Mesenchymal stem cell (in vitro differentiated cells and primary cell): ENCODE data around the gene FAM76A.
"Not testable (repeated sequence)": the region's sequence is repeated elsewhere in the genome, so short reads cannot be mapped to it uniquely, and the experiment has no call there.

ENCODE experiments used
- DNase-seq: peaks from one replicate; pipeline ENCODE4 v3.0.0-alpha.2; 2013
- H2AFZ ChIP-seq: one replicate; pipeline ENCODE4 v1.6.1; 2013; ENCODE audit warnings: low read depth, mild to moderate bottlenecking, control low read depth, inconsistent platforms, low read length, moderate library complexity
- H2AK5ac ChIP-seq: 2 replicates; pipeline ENCODE4 v1.6.1; 2013; ENCODE audit warnings: low read length, moderate library complexity, mild to moderate bottlenecking, inconsistent platforms; ENCODE audit not compliant: severe bottlenecking
- H2BK120ac ChIP-seq: one replicate; pipeline ENCODE4 v1.6.1; 2013; ENCODE audit warnings: low read depth, mild to moderate bottlenecking, inconsistent platforms, low read length, moderate library complexity
- H2BK12ac ChIP-seq, 2 experiments: one replicate each; pipeline ENCODE4 v1.6.1; 2013; ENCODE audit warnings: inconsistent platforms in 2 of 2, low read length in 2 of 2, mild to moderate bottlenecking in 2 of 2, moderate library complexity in 2 of 2, control low read depth in 1 of 2
- H2BK15ac ChIP-seq: one replicate; pipeline ENCODE4 v1.6.1; 2013; ENCODE audit warnings: mild to moderate bottlenecking, low read depth, inconsistent platforms; ENCODE audit not compliant: poor library complexity, severe bottlenecking
- H2BK5ac ChIP-seq: 2 replicates; pipeline ENCODE4 v1.6.1; 2013; ENCODE audit warnings: low read depth, mild to moderate bottlenecking, low read length, control low read depth, inconsistent platforms; ENCODE audit not compliant: poor library complexity, severe bottlenecking
- H3K14ac ChIP-seq, 2 experiments: one replicate each; pipeline ENCODE4 v1.6.1; 2013; ENCODE audit warnings: inconsistent platforms in 2 of 2, low read length in 2 of 2, control low read depth in 1 of 2, mild to moderate bottlenecking in 1 of 2, moderate library complexity in 1 of 2
- H3K18ac ChIP-seq, 2 experiments: one replicate each; pipeline ENCODE4 v1.6.1; 2013; ENCODE audit warnings: inconsistent platforms in 2 of 2, low read length in 2 of 2, control low read depth in 1 of 2, low read depth in 1 of 2, mild to moderate bottlenecking in 1 of 2
- H3K23ac ChIP-seq, 2 experiments: one replicate each; pipeline ENCODE4 v1.6.1; 2013; ENCODE audit warnings: inconsistent platforms in 2 of 2, low read length in 2 of 2, mild to moderate bottlenecking in 2 of 2, moderate library complexity in 2 of 2, control low read depth in 1 of 2
- H3K27ac ChIP-seq: 2 replicates; pipeline ENCODE4 v1.5.1; 2013; ENCODE audit warnings: mild to moderate bottlenecking, moderate library complexity, low read length, control low read depth, inconsistent platforms; ENCODE audit not compliant: poor library complexity, severe bottlenecking
- H3K27me3 ChIP-seq, 2 experiments: 2 replicates each; pipeline versions ENCODE4 v1.6.1 to v1.7.0; 2013; ENCODE audit warnings: low read length in 2 of 2, mild to moderate bottlenecking in 2 of 2, moderate library complexity in 2 of 2, control low read depth in 1 of 2, inconsistent platforms in 1 of 2; ENCODE audit not compliant: control insufficient read depth in 1 of 2, insufficient read depth in 1 of 2
- H3K36me3 ChIP-seq, 2 experiments: 2 replicates each; pipeline versions ENCODE4 v1.6.1 to v1.7.0; 2013; ENCODE audit warnings: low read length in 2 of 2, control low read depth in 1 of 2, inconsistent platforms in 1 of 2, low read depth in 1 of 2, mild to moderate bottlenecking in 1 of 2; ENCODE audit not compliant: insufficient read depth in 2 of 2, control insufficient read depth in 1 of 2
- H3K4ac ChIP-seq, 2 experiments: one replicate each; pipeline ENCODE4 v1.6.1; 2013; ENCODE audit warnings: inconsistent platforms in 2 of 2, low read length in 2 of 2, mild to moderate bottlenecking in 2 of 2, moderate library complexity in 2 of 2, control low read depth in 1 of 2, low read depth in 1 of 2
- H3K4me1 ChIP-seq: 2 replicates; pipeline ENCODE4 v1.6.1; 2013; ENCODE audit warnings: low read depth, low read length, control low read depth; ENCODE audit not compliant: control insufficient read depth, insufficient read depth
- H3K4me2 ChIP-seq: 2 replicates; pipeline ENCODE4 v1.6.1; 2013; ENCODE audit warnings: low read length, mild to moderate bottlenecking, inconsistent platforms; ENCODE audit not compliant: poor library complexity, severe bottlenecking
- H3K4me3 ChIP-seq, 2 experiments: 2 replicates each; pipeline versions ENCODE4 v1.5.1 to v1.7.0; 2013; ENCODE audit warnings: low read length in 2 of 2, mild to moderate bottlenecking in 2 of 2, control low read depth in 1 of 2, low read depth in 1 of 2; ENCODE audit not compliant: insufficient read depth in 1 of 2
- H3K79me1 ChIP-seq: replicated peaks from 2 replicates; pipeline ENCODE4 v1.6.1; 2013; ENCODE audit warnings: mild to moderate bottlenecking, control low read depth, low read length, inconsistent platforms; ENCODE audit not compliant: poor library complexity, severe bottlenecking
- H3K9ac ChIP-seq: 2 replicates; pipeline ENCODE4 v1.7.0; 2013; ENCODE audit warnings: mild to moderate bottlenecking, low read length, moderate library complexity
- H3K9me3 ChIP-seq: 2 replicates; pipeline ENCODE4 v1.7.0; 2013; ENCODE audit warnings: mild to moderate bottlenecking, low read length; ENCODE audit not compliant: control insufficient read depth
- H4K8ac ChIP-seq: one replicate; pipeline ENCODE4 v1.6.1; 2013; ENCODE audit warnings: inconsistent platforms, mild to moderate bottlenecking, low read length, moderate library complexity
- H4K91ac ChIP-seq: one replicate; pipeline ENCODE4 v1.6.1; 2013; ENCODE audit warnings: mild to moderate bottlenecking, low read length, inconsistent platforms
- WGBS: methylation state at CpG from one replicate; pipeline ENCODE4 v1.1.7; 2013; ENCODE audit warnings: mixed read lengths; 5-methylcytosine and 5-hydroxymethylcytosine counted together

FAM76A gene

GRCh38 chr1:27772932-27773825 is 47.4 kb downstream of the FAM76A start, which contains the start of gene STX12:
TSS of gene STX12 (plus strand) at chr1:27773219. CDS start at chr1:27773308, 89 bp downstream.
- peak within 1 kb of the TSS in 1 of 2 experiments; percentile 42 for H3K23ac ChIP-seq
- no peak within 1 kb of the TSS for H2BK5ac ChIP-seq
- H3K9me3 ChIP-seq = no peaks in the 10 kb centered on the region
- DNase-seq = peak; percentile 99
- H2BK120ac ChIP-seq = no peak within 1 kb of the TSS
- peak within 1 kb of the TSS; percentile 99 for H3K9ac ChIP-seq
- peak within 1 kb of the TSS; percentile 42 for H4K8ac ChIP-seq
- peak within 1 kb of the TSS; percentile 90 to 97 for H3K4me3 ChIP-seq
- peak within 1 kb of the TSS in 1 of 2 experiments; percentile 87 for H3K14ac ChIP-seq
- H3K18ac ChIP-seq = peak within 1 kb of the TSS; percentile 81 to 92
- H3K4me2 ChIP-seq = peak within 1 kb of the TSS; percentile 94
- H3K79me1 ChIP-seq = peaks cover 13% of the 10 kb centered on the region
- H2BK15ac ChIP-seq = peak within 1 kb of the TSS; percentile 80
- peaks cover 0 to 18% of the 10 kb centered on the region in 2 experiments for H3K36me3 ChIP-seq
- peak within 1 kb of the TSS; percentile 14 for H4K91ac ChIP-seq
- H3K27ac ChIP-seq = peak within 1 kb of the TSS; percentile 77
- no peaks in the 10 kb centered on the region for H3K27me3 ChIP-seq
- no peak within 1 kb of the TSS for H2AK5ac ChIP-seq
- peak within 1 kb of the TSS; percentile 78 to 81 for H3K4ac ChIP-seq
- peak within 1 kb of the TSS in 1 of 2 experiments; percentile 42 for H2BK12ac ChIP-seq
- H2AFZ ChIP-seq = peak within 1 kb of the TSS; percentile 73
- under 1% methylated on average over 46 of the region's 58 CpGs for WGBS
- H3K4me1 ChIP-seq = peaks cover 3% of the 10 kb centered on the region

GRCh38 chr1:27773826-27774445 is 48.2 kb downstream of the FAM76A start:
- Histone ChIP-seq H3K9ac (peak overlapping the region; percentile 97), H3K4me2 (peak overlapping the region; percentile 94), H3K18ac (peak overlapping the region in 1 of 2 experiments; percentile 81), H2AFZ (peak overlapping the region; percentile 73), H3K4me1 (peaks cover 3% of the 10 kb centered on the region), H3K4me3 (peak overlapping the region; percentile 90 to 97), H2BK120ac (no peak overlapping the region), H3K79me1 (peaks cover 16% of the 10 kb centered on the region), H2BK12ac (no peak overlapping the region), H3K27me3 (no peaks in the 10 kb centered on the region), H2BK5ac (no peak overlapping the region), H4K91ac (peak overlapping the region; percentile 14), H3K9me3 (no peaks in the 10 kb centered on the region), H2AK5ac (no peak overlapping the region), H3K23ac (peak overlapping the region in 1 of 2 experiments; percentile 42), H3K36me3 (peaks cover 0 to 18% of the 10 kb centered on the region in 2 experiments), H3K27ac (peak overlapping the region; percentile 29), H3K14ac (peak overlapping the region in 1 of 2 experiments; percentile 87), H4K8ac (no peak overlapping the region), H2BK15ac (peak overlapping the region; percentile 80), H3K4ac (peak overlapping the region in 1 of 2 experiments; percentile 78)
- DNase-seq = peak; percentile 56
- 0% methylated on average over 1 of the region's 3 CpGs for WGBS

- H2BK5ac ChIP-seq = no peak overlapping the region
- no peak overlapping the region for H4K8ac ChIP-seq
- peak overlapping the region in 1 of 2 experiments; percentile 97 for H3K4me3 ChIP-seq
- H2BK15ac ChIP-seq = no peak overlapping the region
- no peak overlapping the region for H3K27ac ChIP-seq
- no peaks in the 10 kb centered on the region for H3K9me3 ChIP-seq
- H3K9ac ChIP-seq = peak overlapping the region; percentile 97
- no peak overlapping the region for H3K14ac ChIP-seq
- H4K91ac ChIP-seq = no peak overlapping the region
- H3K23ac ChIP-seq = no peak overlapping the region
- no peak overlapping the region for H2AFZ ChIP-seq
- 100% methylated on average over 2 of the region's 2 CpGs for WGBS
- peak overlapping the region; percentile 42 for H3K4me2 ChIP-seq
- H2BK12ac ChIP-seq = no peak overlapping the region
- peaks cover 3% of the 10 kb centered on the region for H3K4me1 ChIP-seq
- H2AK5ac ChIP-seq = no peak overlapping the region
- DNase-seq = no peak
- no peak overlapping the region for H3K4ac ChIP-seq
- no peaks in the 10 kb centered on the region for H3K27me3 ChIP-seq
- H3K18ac ChIP-seq = no peak overlapping the region
- peaks cover 16% of the 10 kb centered on the region for H3K79me1 ChIP-seq
- H2BK120ac ChIP-seq = no peak overlapping the region
- peaks cover 0 to 18% of the 10 kb centered on the region in 2 experiments for H3K36me3 ChIP-seq
Measured at GRCh38 chr1:27774654-27775053, 48.9 kb downstream of the FAM76A start.

- Histone ChIP-seq H3K36me3 (peaks cover 2 to 18% of the 10 kb centered on the region in 2 experiments), H3K79me1 (peaks cover 17% of the 10 kb centered on the region), H3K9ac (peak overlapping the region; percentile 0), H3K4me3 (peak overlapping the region in 1 of 2 experiments; percentile 0)
- 77% methylated on average over 3 of the region's 3 CpGs for WGBS
- H2AK5ac ChIP-seq, H3K4me2 ChIP-seq, H3K23ac ChIP-seq, H2BK15ac ChIP-seq, DNase-seq, H2BK5ac ChIP-seq, H2BK12ac ChIP-seq, H2BK120ac ChIP-seq, H4K8ac ChIP-seq, H3K27me3 ChIP-seq, H3K27ac ChIP-seq, H3K18ac ChIP-seq, H3K4ac ChIP-seq, H2AFZ ChIP-seq, H3K9me3 ChIP-seq, H3K4me1 ChIP-seq, H3K14ac ChIP-seq, H4K91ac ChIP-seq: not testable (repeated sequence)
Measured at GRCh38 chr1:27775336-27775735, 49.6 kb downstream of the FAM76A start.
